GM12878 (cell line): ENCODE data around the gene FRAS1. TPM values are rescaled to one million over a fixed set of nuclear protein-coding genes. Genes with fewer than 3 reads are reported as not detected.

Source experiments
- ATAC-seq: fragments of 200-7000 bp; cut with Tn5 transposase; 3 replicates; pipeline ENCODE4 v1.9.1; 2020; ENCODE audit warnings: mild to moderate bottlenecking, moderate library complexity
- BruUV-seq: library from RNA; stranded (reverse); fragments of 400-500 nt; replicated peaks from 2 replicates; lab custom pipeline; 2021; lab: Mats Ljungman, UMichigan
- CTCF ChIA-PET: fragments of 300-600 bp; sonication (Branson Sonifier 250); formaldehyde crosslinking; extraction: SDS; loops from one replicate; lab custom pipeline; 2021; ENCODE audit warnings: inconsistent platforms; lab: Yijun Ruan, JAX
- POLR2A ChIA-PET: fragments of 350-600 bp; formaldehyde crosslinking; extraction: SDS; loops from one replicate; lab custom pipeline; 2021; ENCODE audit warnings: inconsistent platforms; lab: Charles Lee
- RAD21 ChIA-PET: fragments of 300-600 bp; sonication (Branson Sonifier 250); formaldehyde crosslinking; loops from one replicate; lab custom pipeline; 2023; ENCODE audit warnings: antibody characterized with exemption; ENCODE audit not compliant: unreplicated experiment; lab: Charles Lee
- SMC1A ChIA-PET: fragments of 300-600 bp; sonication (Branson Sonifier 250); formaldehyde crosslinking; loops from one replicate; lab custom pipeline; 2023; ENCODE audit not compliant: unreplicated experiment, uncharacterized antibody; lab: Charles Lee
- DNase-seq: peaks from one replicate; pipeline ENCODE4 v3.0.0-alpha.2; 2011; ENCODE audit warnings: low read depth, low spot score
- FAIRE-seq: peaks from 3 replicates; lab custom pipeline; 2011; peaks lifted over from hg19 to GRCh38; lab: Jason Lieb, UNC
- H2AFZ ChIP-seq: 2 replicates; pipeline ENCODE4 v1.6.0; 2011; ENCODE audit warnings: low read depth, low read length, control low read depth; ENCODE audit not compliant: control insufficient read depth
- H3K27ac ChIP-seq: 2 replicates; pipeline ENCODE4 v1.5.1; 2011; ENCODE audit warnings: control low read depth; ENCODE audit not compliant: control insufficient read depth, insufficient read depth
- H3K27me3 ChIP-seq, 2 experiments: replicated peaks in 1 of 2; 2 replicates each; pipeline versions ENCODE4 v1.6.0 to v1.6.1; 2011; ENCODE audit warnings: low read length in 1 of 2; ENCODE audit not compliant: control insufficient read depth in 2 of 2, insufficient read depth in 2 of 2
- H3K36me3 ChIP-seq, 2 experiments: 2 replicates each; pipeline ENCODE4 v1.5.1; 2011; ENCODE audit warnings: low read length in 1 of 2; ENCODE audit not compliant: control insufficient read depth in 2 of 2, insufficient read depth in 2 of 2
- H3K4me1 ChIP-seq: 2 replicates; pipeline ENCODE4 v1.6.1; 2011; ENCODE audit warnings: mild to moderate bottlenecking, low read length, moderate library complexity, mixed read lengths; ENCODE audit not compliant: control insufficient read depth, insufficient read depth
- H3K4me2 ChIP-seq: 2 replicates; pipeline ENCODE4 v1.6.0; 2011; ENCODE audit warnings: control low read depth; ENCODE audit not compliant: control insufficient read depth, insufficient read depth
- H3K4me3 ChIP-seq: fragments of 200-600 bp; sonication (generic); 2 replicates; pipeline ENCODE4 v1.5.1; 2016
- H3K79me2 ChIP-seq: 2 replicates; pipeline ENCODE4 v1.6.0; 2011; ENCODE audit warnings: low read length; ENCODE audit not compliant: control insufficient read depth, insufficient read depth
- H3K9ac ChIP-seq: 2 replicates; pipeline ENCODE4 v1.8.0; 2011; ENCODE audit warnings: low read length, control low read depth, mixed read lengths; ENCODE audit not compliant: control insufficient read depth, insufficient read depth
- H3K9me3 ChIP-seq: replicated peaks from 3 replicates; pipeline ENCODE4 v1.5.1; 2011; ENCODE audit warnings: mild to moderate bottlenecking, low read length; ENCODE audit not compliant: control insufficient read depth, insufficient read depth
- H4K20me1 ChIP-seq: 2 replicates; pipeline ENCODE4 v1.6.0; 2011; ENCODE audit not compliant: control insufficient read depth, insufficient read depth
- MYB ChIP-seq: fragments of 150-350 bp; IDR thresholded peaks from 2 replicates; pipeline ENCODE4 v1.6.1; 2014; ENCODE audit warnings: mild to moderate bottlenecking, low read depth, low read length, borderline replicate concordance
- RUNX3 ChIP-seq: IDR thresholded peaks from 2 replicates; pipeline ENCODE4 v1.6.1; 2012; ENCODE audit warnings: low read length, inconsistent platforms
- WRNIP1 ChIP-seq: IDR thresholded peaks from 2 replicates; pipeline ENCODE4 v1.6.1; 2011; ENCODE audit warnings: low read depth, low read length, improper control_type of control experiment, borderline replicate concordance
- WGBS: methylation state at CpG from one replicate; pipeline ENCODE4 v1.1.6; 2016; ENCODE audit warnings: low lambda C conversion rate; ENCODE audit not compliant: insufficient replicate concordance, insufficient coverage; ENCODE audit errors: missing lambda C conversion rate; 5-methylcytosine and 5-hydroxymethylcytosine counted together
- in situ Hi-C: fragments of 300-500 bp; cut with MboI; formaldehyde crosslinking; loops from 9 replicates; pipeline ENCODE4 v1.14.3; 2018; ENCODE audit warnings: mixed read lengths
- intact Hi-C: fragments of 100-400 bp; cut with micrococcal nuclease; formaldehyde crosslinking; loops from one replicate; pipeline ENCODE4 v1.14.2; 2022; ENCODE audit not compliant: unreplicated experiment
- polyA plus RNA-seq, 11 experiments: library from polyadenylated mRNA; depleted of rRNA in 4 of 11; unstranded in 6 of 11; stranded (reverse) in 5 of 11; fragments of >200 nt; fragmentation: Nextera tagmentation in 4 of 11; fragmentation: Illumina TruSeq in 1 of 11; extraction: Ambion mirVana in 4 of 11; extraction: Trizol in 1 of 11; gene quantifications; 1 replicate in 1 of 11; 2 replicates in 10 of 11; pipeline versions ENCODE4 v1.2.1 to v1.2.3, GENCODE V29; 2011 to 2016; ENCODE audit warnings: inconsistent platforms in 2 of 11, missing spikeins in 2 of 11, low read depth in 1 of 11
- total RNA-seq, 4 experiments: library from RNA; depleted of rRNA in 3 of 4; stranded (reverse); fragments of >200 nt in 3 of 4; fragmentation: Illumina TruSeq in 1 of 4; extraction: Trizol in 1 of 4; gene quantifications; 2 replicates each; pipeline versions ENCODE4 v1.2.1 to v1.2.3, GENCODE V29; 2013 to 2021
- TF ChIP-seq, protein P1 (sequence below): fragments of 450-650 bp; formaldehyde crosslinking; IDR thresholded peaks from 2 replicates; pipeline ENCODE4 v1.4.0; 2022; ENCODE audit warnings: mild to moderate bottlenecking, moderate library complexity
- TF ChIP-seq, protein P2 (sequence below): IDR thresholded peaks from 2 replicates; pipeline ENCODE4 v1.6.1; 2012; ENCODE audit warnings: low read depth, low read length, improper control_type of control experiment
- TF ChIP-seq, protein P3 (sequence below): fragments of 450-650 bp; IDR thresholded peaks from 2 replicates; pipeline ENCODE4 v1.6.1; 2016; ENCODE audit warnings: mild to moderate bottlenecking

The FRAS1 gene
- total and polyA plus RNA-seq, 10 of the 15 experiments (the other 5 are each of a cell fraction or from before 2014, with no cell fraction given) = 0.08 to 11.7 (median 0.20) TPM

DNA sequence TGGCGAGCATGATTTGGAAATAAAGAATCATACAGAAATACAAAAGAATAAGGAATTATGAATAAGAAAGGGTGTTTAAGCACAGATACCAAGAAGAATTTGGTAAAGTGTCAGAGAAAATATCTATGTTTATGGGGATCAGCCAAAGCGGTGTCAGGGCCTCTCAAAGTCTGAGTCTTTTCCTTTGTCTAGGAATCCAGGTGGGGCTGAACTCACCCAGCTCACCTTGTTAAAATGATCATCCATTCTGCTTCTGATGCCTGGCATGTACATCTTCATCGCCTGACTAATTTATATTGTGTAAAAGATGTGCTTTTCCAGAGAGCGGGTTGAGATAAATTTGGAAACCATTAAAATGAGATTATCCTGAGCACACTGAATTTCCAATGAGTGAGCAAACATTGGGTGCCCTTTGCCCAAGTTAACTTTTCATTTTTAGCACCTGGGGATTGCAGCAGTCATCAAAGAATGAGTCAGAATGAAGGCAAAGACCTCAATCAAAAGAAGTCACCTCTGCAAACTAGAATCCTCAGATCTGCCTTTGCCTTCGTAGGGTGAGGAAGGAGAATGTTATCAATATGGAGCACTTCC lies 352.6 kb downstream of the FRAS1 start:
- BruUV-seq = no TSS peak
- no peak for DNase-seq
- Histone ChIP-seq H3K4me1 (no peaks in the 10 kb centered on the region), H3K4me2 (no peak overlapping the region), H3K4me3 (no peak overlapping the region), H3K36me3 (no peaks in the 10 kb centered on the region), H3K9ac (no peak overlapping the region), H3K27ac (no peak overlapping the region), H2AFZ (no peak overlapping the region), H3K9me3 (no peaks in the 10 kb centered on the region), H3K79me2 (no peaks in the 10 kb centered on the region), H4K20me1 (no peaks in the 10 kb centered on the region), H3K27me3 (no peaks in the 10 kb centered on the region)
- ChIA-PET SMC1A (interaction anchor here (1.3 to 1.6 kb wide), 2 partner anchors 17 to 28 kb away, joined by 4 to 5 read pairs; no protein-coding TSS in a partner anchor), POLR2A (interaction anchor here (0.6 to 0.7 kb wide), 2 partner anchors 24 to 156 kb away, joined by 3 read pairs; no protein-coding TSS in a partner anchor), RAD21 (interaction anchor here (0.6 to 0.8 kb wide), 2 partner anchors 347 to 544 kb away, joined by 3 read pairs; no protein-coding TSS in a partner anchor), CTCF (interaction anchor here (1.1 kb wide), 1 partner anchor 350 kb away, joined by 5 read pairs; no protein-coding TSS in a partner anchor)
- TF ChIP-seq WRNIP1 (no peak), RUNX3 (no peak), MYB (no peak)
- TF ChIP-seq, protein P1, sequence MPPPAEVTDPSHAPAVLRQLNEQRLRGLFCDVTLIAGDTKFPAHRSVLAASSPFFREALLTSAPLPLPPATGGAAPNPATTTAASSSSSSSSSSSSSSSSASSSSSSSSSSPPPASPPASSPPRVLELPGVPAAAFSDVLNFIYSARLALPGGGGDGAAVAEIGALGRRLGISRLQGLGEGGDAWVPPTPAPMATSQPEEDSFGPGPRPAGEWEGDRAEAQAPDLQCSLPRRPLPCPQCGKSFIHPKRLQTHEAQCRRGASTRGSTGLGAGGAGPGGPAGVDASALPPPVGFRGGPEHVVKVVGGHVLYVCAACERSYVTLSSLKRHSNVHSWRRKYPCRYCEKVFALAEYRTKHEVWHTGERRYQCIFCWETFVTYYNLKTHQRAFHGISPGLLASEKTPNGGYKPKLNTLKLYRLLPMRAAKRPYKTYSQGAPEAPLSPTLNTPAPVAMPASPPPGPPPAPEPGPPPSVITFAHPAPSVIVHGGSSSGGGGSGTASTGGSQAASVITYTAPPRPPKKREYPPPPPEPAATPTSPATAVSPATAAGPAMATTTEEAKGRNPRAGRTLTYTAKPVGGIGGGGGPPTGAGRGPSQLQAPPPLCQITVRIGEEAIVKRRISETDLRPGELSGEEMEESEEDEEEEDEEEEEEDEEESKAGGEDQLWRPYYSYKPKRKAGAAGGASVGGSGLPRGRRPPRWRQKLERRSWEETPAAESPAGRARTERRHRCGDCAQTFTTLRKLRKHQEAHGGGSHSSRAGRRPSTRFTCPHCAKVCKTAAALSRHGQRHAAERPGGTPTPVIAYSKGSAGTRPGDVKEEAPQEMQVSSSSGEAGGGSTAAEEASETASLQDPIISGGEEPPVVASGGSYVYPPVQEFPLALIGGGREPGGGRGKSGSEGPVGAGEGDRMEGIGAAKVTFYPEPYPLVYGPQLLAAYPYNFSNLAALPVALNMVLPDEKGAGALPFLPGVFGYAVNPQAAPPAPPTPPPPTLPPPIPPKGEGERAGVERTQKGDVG = no peak
- TF ChIP-seq, protein P2, sequence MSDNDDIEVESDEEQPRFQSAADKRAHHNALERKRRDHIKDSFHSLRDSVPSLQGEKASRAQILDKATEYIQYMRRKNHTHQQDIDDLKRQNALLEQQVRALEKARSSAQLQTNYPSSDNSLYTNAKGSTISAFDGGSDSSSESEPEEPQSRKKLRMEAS = no peak
- TF ChIP-seq, protein P3, sequence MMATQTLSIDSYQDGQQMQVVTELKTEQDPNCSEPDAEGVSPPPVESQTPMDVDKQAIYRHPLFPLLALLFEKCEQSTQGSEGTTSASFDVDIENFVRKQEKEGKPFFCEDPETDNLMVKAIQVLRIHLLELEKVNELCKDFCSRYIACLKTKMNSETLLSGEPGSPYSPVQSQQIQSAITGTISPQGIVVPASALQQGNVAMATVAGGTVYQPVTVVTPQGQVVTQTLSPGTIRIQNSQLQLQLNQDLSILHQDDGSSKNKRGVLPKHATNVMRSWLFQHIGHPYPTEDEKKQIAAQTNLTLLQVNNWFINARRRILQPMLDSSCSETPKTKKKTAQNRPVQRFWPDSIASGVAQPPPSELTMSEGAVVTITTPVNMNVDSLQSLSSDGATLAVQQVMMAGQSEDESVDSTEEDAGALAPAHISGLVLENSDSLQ = no peak
- ATAC-seq = no peak
- 54% methylated on average over 5 of the region's 5 CpGs for WGBS
- FAIRE-seq = no peak
- intact Hi-C loops = no loop called here
- in situ Hi-C loops = no loop called here
